Inferior parietal cortex (tissue), 1 donor: Measurements from ENCODE around the gene LMNTD1.
"Not testable (repeated sequence)": the region's sequence is repeated elsewhere in the genome, so short reads cannot be mapped to it uniquely, and the experiment has no call there.

Experiments
- DNase-seq: peaks from one replicate; pipeline ENCODE4 v3.0.0-alpha.2; 2016; ENCODE audit errors: extremely low spot score

Gene LMNTD1

DNA sequence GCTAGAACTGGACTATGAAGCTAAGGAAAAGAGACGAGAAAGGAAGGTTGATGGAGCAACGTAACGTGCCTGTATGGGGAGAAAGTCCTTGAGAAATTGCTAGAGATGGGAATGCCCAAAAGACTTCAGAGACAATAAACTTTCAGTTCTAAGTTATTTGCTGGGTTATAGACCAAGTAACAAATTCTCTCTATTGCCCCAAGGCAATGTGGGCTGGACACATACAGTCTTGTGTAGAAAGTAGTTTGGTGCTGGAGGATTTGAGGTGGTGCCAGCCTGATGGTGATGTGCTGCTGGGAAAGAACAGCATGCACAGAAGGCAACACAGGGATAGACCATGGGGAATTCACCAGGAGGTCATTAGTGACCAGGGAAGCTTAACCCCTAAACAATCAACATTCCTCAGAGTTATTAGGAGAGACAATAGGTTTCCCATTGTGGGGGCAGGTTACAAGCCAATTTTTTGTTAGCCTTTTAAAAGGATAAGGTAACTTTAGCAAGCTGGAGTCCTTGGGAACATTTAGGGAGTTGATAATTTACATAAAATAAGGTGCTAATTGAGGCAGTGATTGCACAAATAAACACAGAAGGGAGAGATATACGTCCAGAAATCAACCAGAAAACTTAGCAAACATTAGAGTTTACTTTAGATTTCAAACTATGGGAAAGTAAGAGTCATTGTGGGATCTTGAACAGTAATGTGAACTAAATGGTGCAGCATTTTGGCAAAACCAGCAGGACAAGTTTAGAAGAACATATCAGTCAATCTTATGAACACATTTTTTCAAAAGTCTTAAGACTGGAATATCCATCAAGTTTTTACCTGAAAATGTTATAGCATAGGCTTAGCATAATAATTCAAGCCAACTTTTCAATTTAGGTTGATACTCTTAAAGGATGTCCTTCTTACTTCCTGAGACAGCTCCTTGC, 61.4 kb downstream of the LMNTD1 start:
- DNase-seq: no peak

DNA sequence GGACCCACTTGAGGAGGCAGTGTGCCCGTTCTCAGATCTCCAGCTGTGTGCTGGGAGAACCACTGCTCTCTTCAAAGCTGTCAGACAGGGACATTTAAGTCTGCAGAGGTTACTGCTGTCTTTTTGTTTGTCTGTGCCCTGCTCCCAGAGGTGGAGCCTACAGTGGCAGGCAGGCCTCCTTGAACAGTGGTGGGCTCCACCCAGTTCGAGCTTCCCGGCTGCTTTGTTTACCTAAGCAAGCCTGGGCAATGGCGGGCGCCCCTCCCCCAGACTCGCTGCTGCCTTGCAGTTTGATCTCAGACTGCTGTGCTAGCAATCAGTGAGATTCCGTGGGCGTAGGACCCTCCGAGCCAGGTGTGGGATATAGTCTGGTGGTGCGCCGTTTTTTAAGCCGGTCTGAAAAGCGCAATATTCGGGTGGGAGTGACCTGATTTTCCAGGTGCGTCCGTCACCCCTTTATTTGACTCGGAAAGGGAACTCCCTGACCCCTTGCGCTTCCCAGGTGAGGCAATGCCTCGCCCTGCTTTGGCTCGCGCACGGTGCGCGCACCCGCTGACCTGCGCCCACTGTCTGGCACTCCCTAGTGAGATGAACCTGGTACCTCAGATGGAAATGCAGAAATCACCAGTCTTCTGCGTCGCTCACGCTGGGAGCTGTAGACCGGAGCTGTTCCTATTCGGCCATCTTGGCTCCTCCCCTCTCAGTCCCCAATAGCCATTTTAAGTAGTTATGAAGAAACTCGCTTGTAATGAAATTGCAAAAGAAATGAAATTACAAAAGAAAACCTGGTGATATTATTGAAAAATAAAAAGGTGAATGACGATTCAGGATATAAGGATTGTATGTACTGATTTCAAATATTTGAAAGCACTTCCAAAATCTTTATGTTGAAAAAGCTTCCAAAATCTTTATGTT, 63.9 kb downstream of the LMNTD1 start:
- DNase-seq: not testable (repeated sequence)

DNA sequence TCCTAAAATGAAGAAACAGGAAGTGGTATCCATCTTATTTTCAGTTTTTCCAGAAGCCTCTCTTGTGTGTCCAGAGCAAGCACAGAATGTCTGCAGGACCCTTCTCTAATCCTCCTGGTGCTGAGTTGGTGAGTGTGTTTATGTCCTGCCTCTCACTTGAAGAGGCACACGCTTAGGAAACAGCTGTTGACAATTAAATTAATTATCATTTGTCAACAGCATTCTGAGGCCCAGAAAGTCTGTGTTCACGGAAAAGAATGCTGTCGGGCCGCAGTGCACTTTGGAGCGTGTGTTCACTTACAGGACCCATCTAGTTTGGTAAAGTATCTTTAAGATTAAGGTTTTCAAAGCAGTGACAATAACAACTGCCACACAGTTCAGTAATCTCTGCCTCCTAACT, 70.5 kb downstream of the LMNTD1 start:
- no peak for DNase-seq

DNA sequence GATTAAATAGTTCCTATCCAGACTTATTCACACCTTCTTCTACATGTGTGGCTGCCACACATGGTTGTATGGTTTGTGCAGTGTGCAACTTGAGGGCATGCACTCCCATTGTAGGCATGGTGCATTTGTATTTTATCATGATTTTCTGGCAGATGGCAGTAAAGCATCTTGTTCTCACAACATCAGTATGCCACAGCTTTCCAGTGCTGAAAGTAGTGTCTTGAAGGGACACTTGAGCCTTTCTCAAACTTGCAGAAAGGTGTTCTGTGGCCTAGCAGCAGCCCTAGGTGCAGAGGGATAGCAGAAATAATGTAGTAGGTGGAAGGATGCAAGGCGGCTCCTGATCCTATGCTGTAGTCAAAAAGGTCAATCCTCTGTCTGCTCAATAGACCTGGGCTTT, 72.9 kb downstream of the LMNTD1 start:
- DNase-seq: no peak

DNA sequence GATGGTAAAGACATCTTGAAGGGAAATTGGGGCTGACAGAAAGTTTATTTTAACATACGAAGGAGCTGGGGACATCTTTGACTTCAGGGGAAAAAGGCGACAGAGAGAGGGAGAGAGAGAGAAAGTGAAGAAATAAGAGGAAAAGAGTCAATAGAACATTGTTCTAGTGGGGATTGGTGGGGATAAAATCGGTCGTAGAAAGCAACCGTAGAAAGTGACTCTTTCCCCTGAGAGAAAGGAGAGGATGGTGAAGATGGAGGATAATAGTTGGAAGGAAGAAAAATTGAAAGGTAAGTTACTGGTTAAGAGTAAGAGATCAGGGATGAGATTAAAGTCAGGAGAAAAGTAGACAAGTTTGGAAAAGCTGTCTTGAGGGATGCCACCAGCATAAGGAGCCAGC, 75.9 kb downstream of the LMNTD1 start:
- no peak for DNase-seq

DNA sequence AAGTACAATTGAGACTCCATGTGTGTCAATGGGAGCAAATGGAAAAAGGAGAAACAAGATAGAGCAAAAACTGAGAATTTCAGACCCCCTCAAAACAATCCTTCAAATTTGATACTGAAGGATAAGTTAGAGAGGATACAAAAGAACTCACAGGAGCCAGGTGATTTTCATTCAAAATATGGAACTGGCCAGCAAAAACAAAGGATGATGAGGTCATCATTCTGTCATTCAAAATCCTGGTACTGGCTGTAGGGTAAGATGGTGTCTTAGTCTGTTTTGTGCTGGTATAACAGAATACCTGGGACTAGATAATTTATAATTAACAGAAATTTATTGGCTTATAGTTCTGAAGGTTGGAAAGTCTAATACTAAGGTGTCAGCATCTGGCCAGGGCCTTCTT, 80.6 kb downstream of the LMNTD1 start:
- DNase-seq: no peak

DNA sequence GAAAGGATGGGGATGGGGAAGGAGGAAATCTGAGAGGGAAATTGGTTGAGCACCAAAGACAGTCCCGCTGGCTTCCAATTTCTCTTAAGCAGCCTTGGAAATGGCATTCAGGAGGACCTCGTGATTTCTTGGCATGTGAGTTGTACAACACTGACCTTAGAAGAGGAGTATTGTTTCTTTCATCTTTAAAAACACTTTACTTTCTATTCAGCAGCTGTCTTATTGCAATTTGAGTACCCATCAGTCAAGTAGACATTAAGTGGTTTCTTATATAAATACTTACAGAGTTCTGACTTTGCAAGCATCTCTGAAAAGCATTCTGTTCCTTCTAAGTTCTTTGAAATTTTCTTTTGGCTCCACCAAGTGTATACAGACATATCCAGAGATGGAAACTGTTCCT, 83.2 kb downstream of the LMNTD1 start:
- DNase-seq: no peak

DNA sequence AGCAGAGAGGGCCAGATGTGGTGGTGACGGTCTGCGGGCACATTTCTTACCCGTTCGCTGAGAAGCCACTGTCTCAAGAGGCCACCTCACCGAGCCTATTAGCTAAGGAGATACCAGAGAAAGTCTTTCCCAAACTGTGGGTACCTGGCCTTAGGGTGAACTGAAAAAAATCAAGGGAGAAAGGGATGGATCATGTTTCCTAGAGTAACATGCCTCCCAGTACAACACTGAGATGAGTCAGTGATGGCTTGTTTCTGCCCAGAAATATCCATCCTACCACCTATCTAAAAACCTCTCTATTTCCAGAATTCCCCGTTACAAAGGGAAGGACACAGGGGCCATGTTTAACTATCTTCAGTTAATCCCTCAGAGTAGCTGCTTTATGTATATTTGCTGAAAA, 83.7 kb downstream of the LMNTD1 start:
- no peak for DNase-seq

DNA sequence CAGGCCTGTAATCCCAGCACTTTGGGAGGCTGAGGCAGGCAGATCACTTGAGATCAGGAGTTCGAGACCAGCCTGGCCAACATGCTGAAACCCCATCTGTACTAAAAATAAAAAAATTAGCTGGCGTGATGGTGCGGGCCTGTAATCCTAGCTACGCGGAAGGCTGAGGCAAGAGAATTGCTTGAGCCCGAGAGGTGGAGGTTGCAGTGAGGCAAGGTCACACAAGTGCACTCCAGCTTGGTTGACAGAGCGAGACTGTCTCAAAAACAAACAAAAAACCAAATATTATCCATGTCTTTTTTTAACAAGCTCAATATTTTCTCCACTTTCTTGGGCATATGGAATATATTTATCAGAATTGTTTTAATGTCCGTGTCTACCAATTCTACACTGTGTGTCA, 89.6 kb downstream of the LMNTD1 start:
- DNase-seq: no peak

DNA sequence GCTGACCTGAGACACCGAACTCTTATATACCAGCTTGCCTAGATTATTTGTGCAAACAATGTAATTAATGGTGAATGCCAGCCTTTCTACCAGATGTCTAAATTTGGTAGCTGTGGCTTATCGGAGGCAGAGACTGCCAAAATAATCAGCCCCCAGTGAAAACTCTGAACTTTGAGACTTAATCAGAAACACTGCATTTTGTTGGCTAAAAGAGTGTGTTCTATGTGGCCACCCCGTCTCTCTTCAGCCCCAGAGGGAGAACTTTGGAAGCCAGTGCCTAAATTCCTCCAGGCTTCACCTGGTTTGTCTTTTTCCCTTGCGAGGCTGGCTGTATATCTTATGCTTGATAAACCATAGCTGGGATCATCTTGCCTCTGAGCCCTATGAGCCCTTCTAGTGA, 90.1 kb downstream of the LMNTD1 start:
- DNase-seq: no peak

DNA sequence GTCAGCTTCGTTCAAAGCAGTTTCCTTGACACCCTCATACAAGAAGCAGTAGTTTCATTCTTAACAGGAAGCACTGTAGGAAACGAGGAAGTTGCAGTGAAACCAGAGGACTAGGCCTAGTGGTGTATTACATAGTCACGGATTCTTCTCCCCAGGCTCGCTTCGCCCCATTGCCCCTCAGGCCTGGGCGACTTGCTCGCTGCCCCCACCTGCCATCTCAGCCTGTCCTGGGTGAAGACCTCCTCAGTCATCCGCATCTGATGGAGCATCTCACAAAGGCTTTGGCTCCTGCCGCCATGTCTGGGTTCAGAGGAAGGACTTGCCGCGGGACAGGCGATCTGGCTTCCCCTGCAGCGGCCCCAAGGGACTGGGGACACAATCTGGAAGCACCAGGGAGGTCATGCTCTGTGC, 93.5 kb downstream of the LMNTD1 start:
- no peak for DNase-seq

DNA sequence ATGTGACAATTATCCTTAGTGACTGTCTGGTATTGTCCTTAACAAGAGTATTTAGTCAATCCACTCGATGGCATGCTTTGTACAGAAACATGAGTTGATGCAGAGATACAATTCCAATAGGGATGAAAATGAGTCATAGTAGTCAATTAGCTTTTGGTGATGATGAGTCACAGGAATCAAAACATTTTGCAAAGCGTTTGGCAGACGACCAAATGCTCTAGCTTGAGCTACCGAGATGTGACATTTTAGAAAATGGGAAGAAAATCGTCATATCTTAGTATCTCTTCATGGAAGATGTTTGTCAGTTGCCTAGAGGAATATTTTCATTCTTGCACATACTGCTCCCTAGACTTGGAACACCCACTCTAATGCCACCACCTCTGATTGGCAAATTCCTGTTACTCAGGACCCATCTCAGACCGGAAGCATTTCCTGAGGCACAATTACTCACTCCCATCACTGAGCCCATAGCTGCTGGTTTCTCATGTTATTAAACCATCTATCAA, 95.0 kb downstream of the LMNTD1 start:
- peak; percentile 57 for DNase-seq

DNA sequence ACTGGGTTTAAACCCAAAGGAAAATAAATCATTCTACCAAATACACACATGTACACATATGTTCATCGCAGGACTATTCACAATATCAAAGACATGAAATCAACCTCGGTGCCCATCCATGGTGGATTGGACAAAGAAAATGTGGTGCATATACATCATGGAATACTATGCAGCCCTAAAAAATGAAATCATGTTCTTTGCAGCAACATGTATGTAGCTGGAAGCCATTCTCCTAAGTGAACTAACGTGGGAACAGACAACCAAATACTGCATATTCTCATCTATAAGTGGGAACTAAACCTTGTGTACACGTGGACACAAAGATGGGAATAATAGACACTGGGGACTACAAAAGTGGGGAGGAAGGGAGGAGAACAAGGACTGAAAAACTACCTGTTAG, 96.6 kb downstream of the LMNTD1 start:
- DNase-seq: no peak

DNA sequence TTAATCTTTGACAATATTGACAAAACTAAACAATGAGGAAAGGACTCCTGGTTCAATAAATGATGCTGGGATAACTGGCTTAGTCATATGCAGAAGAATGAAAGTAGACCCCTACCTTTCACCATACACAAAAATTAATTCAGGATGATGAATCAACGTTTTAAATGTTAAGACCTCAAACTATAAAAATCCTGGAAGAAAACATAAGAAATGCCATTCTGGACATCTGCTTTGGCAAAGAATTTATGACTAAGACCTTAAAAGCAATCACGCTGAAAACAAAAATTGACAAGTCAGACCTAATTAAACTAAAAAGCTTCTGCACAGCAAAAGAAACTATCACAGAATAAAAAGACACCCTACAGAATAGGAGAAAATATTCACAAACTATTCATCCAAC, 97.4 kb downstream of the LMNTD1 start:
- DNase-seq: no peak

DNA sequence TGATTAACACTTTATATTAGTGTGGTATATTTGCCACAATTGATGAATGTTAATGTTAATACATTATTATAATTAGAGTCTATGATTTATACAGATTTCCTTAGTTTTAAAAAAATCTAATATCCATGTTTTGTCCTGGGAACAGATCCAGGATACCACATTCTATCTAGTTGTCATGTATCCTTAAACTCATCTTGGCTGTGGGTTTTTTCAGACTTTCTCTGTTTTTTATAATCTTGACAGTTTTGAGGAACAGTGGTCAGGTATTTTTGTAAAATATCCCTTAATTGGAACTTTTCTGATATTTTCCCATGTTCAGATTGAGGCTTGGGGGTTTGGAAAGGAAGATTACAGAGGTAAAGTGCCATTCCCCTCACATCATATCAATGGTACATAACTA, 104.1 kb downstream of the LMNTD1 start:
- DNase-seq: no peak

DNA sequence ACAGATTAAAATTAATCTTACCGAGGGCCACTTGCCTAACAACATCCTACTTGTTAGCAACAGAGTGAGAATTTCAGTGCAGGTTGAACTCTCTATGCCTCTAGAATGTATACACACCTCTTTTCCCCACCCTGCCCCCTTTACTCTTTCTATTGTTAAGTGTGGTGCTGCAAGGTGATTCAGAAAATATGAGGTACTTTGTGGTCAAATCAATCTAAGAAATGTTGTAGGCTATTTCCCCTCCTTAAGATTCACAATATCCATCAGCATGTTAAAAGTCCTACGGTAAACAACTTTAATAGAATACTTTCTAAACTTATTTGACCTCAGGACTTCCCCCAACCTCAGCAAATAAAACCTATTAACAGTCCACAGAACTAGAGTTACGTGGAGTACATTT, 106.0 kb downstream of the LMNTD1 start:
- no peak for DNase-seq

DNA sequence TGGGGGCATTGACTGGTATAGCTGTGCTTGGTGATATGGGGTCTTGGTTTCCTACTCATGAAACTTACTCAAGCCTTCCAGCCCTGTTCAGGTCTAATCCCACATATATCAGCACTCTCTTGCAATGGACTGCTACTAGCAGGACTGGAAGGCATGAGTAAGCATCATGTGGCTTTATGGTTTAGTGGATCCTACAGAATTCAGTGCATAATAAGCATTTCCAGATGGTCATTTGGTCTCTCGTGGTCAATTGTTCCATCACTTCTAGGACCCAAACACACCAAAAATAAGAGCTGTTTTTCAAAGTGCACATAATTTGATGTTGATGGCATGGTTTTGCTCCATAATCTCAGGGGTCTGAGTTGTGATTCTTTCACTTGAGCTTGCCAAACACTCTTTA, 114.4 kb downstream of the LMNTD1 start:
- no peak for DNase-seq

DNA sequence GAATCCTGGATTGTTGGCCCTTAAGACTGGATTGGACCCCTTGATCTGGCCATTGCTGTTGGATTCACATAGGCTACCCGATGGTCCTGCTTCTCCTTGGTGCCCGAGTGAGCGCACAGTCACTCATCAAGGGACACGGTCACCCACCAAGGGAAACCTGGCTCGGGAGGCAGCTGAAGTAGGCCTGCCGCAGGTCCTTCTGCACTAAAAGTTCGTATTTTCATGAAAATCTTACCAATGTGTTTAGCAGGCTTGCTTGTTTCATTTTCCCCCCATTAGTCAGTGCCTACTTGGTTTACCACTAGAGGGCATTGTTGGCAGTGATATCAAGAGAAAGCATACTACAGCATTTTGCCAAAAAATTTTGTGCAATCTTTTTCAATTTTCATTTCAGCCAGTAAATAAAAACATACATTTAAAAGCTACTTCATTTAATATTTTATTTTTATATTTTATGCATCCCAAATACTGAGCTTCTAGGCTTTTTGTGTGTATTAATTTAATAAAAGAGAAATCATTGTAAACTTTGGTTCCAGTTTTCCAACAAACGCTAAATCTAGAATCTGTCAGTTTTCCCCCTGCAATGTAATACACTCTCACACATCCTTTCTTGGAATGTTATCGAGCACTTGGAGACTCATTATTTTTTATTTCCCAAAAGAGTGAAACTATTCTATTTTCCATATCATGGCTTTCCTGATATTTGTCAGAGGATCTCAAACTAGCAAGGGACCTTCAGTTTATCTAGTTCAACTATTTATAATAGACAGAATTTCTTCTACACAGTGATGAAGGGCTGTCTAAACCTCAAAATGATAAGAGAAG, 116.7 kb downstream of the LMNTD1 start:
- peak; percentile 88 for DNase-seq

DNA sequence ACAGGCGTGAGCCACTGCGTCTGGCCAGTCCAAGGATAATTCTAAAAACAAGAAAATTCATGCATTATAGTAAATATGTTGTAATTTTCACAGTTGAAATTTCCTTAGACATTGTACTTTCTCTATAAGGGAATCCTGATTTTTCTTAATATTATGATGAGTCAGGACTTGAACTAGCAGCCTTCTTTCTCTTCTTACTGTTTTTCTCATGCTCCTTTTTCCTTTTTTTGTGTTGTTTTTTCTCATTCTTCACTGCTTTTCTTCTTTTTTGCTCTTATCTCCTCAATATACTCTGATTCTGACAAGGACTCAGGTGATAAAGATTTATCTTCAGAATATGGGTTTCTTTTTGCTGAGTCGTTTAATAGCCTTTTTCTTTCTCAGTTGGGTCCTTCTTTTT, 117.7 kb downstream of the LMNTD1 start:
- no peak for DNase-seq

DNA sequence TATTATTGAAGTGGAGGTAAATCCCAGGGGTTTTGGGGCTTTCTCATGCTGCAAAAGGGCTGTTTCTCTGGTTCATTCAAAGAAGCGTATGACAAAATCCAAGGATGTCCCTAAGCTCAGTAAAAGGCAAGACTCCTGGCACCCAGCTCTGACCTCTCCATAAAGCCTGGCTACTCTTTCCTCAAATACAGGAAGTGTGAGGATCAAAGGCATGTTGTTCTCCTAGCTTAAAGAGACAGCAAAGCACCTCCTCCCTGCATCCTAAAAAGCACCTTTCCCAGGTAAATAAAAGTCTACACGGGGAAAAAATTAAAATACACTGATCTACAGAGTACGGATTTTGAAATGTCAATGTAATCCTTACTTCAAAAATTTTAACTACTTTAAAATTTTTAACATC, 118.6 kb downstream of the LMNTD1 start:
- no peak for DNase-seq

DNA sequence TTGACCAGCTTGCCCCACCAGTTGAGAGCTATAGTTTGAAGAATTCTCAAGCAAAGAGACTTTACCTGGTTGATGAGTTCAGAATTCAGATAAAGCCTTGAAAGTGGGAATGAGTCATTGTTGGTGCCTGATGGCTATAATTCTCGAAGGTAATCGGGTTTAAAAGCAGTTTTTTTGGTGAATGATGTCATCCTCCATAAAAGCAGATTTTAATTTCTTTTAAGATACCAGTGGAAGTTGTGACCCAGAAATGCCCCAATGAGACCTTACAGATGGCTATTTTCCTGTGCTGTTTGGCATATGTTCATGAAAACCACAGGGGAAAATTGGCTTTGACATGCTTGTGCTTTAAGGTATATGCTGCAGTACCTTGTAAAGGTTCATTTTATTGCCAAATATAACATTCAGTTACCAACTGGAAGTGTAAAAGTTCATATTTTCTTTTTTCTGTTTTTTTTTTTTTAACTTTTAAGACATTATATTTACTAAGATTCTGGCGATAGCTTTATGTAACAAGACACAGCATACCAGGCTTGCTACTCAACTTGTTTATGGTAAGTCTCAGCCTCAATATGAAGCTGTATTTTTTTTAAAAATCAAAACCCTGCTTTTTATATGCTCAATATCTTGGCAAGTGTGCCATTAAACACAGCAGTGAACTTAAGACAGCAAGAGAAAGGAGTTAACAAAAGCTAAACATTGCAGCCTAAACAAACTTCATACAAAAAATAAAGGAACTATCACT, 119.3 kb downstream of the LMNTD1 start:
- no peak for DNase-seq
